Measurements from ENCODE around the gene TCF4.
A peak's percentile ranks its signal among the peaks of the same experiment; 100 is the strongest.

Gene TCF4

DNA sequence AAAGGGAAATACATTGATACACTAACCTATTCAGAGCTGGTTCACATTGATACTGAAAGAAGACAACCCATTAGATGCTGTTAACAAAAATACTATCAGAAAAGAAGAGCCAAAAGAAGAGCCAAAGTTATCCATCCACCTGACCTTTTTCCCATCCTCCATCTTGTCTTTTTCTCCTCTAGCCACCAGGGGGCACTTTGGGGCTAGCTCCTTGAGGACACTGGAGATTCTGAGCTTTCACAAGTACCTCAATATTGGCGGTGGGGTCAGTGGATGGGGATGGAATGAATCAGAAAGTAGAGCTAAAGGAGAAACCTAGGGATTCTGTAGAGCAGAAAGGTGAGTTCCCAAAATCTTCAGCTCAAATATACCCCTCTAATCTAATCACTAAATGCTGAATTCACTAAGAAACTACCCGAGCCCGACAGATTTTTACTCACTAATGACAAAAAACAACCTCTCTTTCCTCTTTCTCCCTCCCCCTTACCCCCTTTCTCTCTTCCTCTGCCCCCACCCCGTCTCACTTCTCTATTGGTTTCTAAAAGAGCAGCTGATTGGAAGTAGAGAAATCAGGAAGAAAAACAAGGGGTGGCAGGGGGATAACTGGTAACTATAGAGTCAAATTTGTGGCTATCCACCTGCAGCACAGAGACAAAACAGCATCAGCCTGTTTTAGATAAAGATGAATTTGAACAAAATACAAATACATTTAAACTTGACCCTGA, 203.3 kb downstream of the TCF4 start:
- no peak for DNase-seq (ENCODE audit: low spot score)

- DNase-seq (ENCODE audit: low spot score) = no peak
These were observed 203.9 kb downstream of the TCF4 start for GRCh38 chr18:55384115-55384514.

- DNase-seq (ENCODE audit: low spot score) = no peak
These were observed 205.7 kb downstream of the TCF4 start for GRCh38 chr18:55382277-55382805.

- no peak for DNase-seq (ENCODE audit: low spot score)
These were observed 206.7 kb downstream of the TCF4 start for GRCh38 chr18:55381277-55381676.

GRCh38 chr18:55380589-55380988, 207.4 kb downstream of the TCF4 start:
- no peak for DNase-seq (ENCODE audit: low spot score)

GRCh38 chr18:55376387-55376786, 211.6 kb downstream of the TCF4 start:
- DNase-seq (ENCODE audit: low spot score) = no peak

GRCh38 chr18:55375930-55376329, 212.1 kb downstream of the TCF4 start:
- DNase-seq (ENCODE audit: low spot score) = no peak

- DNase-seq (ENCODE audit: low spot score) = no peak
These were observed 213.3 kb downstream of the TCF4 start for GRCh38 chr18:55374741-55375140.

- no peak for DNase-seq (ENCODE audit: low spot score)
These were observed 215.8 kb downstream of the TCF4 start for GRCh38 chr18:55372209-55372608.

GRCh38 chr18:55370936-55371335, 217.1 kb downstream of the TCF4 start:
- DNase-seq (ENCODE audit: low spot score) = no peak

GRCh38 chr18:55369346-55369745, 218.6 kb downstream of the TCF4 start:
- DNase-seq (ENCODE audit: low spot score) = no peak

- no peak for DNase-seq (ENCODE audit: low spot score)
These were observed 222.7 kb downstream of the TCF4 start for GRCh38 chr18:55365342-55365741.

DNA sequence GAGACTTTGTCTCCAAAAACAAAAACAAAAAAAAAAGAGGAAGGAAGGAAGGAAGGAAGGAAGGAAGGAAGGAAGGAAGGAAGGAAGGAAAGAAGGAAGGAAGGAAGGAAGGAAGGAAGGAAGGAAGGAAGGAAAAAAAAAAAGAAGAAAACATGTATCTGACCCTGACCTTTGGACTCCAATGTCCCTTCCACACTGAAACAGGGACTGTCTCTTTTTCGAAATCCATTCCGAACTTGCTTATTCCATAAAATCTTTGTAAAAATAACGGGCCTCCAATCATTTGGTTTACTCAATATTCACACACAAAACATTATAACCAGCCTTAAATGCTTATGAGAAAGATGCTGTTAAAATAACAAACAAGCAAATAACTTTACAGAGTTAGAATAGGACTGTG, 225.7 kb downstream of the TCF4 start:
- DNase-seq (ENCODE audit: low spot score) = no peak

DNA sequence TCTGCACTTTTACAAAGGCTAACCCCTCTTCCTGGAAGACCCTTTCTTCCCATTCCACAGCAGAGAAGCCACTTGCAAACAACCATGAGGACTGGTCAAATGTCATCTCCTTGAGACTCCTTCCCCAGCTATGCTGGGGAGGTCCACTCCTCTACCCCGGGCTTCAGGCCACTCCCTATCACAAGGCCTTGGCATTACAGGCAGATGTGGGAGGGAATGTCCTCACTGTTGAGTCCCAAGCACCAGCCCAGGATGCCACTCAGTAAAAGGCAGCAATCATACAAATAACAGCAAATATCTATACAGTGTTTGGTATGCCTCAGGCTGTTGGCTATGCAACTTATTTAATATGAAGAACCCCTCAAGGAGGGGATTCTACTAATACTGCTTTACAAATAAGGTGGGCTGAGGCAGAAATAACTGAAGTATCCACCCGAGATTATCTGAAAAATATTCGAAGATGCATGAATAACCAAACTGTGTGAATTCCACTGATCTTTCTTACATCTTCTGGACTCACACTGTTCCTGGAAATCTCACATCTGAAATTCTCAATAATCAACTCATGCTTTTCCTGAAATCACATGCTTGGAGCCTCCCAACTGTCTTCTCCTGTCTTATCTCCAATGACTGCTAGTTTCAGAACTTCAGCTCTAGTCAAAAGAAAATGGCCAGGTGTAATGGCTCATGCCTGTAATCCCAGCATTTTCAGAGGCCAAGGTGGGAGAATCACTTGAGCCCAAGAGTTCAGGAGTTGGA, 226.3 kb downstream of the TCF4 start:
- DNase-seq (ENCODE audit: low spot score) = no peak

DNA sequence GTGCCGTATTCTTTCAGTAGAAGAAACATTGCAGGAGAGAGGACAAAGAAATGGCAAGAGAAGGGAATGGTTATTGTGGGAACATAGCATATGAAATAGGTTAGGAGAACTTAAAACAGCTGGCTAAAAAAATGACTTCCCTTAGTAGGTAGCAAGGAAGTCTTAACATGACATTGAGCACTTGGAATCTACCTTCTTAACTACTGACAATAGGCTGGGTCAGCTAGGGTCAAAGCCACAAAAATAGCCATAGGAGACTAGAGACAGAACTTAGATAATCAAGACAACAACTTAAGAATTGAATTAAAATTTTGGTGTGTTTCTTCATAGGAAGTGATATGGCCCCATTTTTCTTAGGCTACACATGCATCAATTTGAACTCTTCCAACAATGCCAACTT, 227.9 kb downstream of the TCF4 start:
- no peak for DNase-seq (ENCODE audit: low spot score)

GRCh38 chr18:55356815-55357214, 231.2 kb downstream of the TCF4 start:
- DNase-seq (ENCODE audit: low spot score) = no peak

- DNase-seq (ENCODE audit: low spot score) = no peak
These were observed 232.8 kb downstream of the TCF4 start for GRCh38 chr18:55355223-55355622.

GRCh38 chr18:55354795-55355194, 233.2 kb downstream of the TCF4 start:
- no peak for DNase-seq (ENCODE audit: low spot score)

DNA sequence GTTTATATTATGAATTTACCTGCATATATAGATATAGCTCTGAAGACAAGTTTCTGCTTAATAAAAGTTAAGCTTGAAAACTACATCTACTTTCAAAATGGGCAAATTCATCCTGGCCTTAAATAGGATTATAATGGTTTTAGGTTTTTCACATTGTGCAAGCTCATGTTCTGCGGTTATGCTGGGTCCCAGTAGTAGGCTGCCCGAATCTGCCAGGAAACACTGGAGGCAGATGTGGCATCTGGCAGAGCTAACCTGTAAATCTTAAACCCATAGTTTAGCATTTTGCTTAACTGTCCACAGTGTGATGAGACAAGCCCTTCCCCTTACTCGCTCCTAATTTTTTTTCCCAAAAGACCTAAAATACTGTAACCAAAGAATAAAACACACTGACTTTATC, 234.2 kb downstream of the TCF4 start:
- DNase-seq (ENCODE audit: low spot score) = no peak

DNA sequence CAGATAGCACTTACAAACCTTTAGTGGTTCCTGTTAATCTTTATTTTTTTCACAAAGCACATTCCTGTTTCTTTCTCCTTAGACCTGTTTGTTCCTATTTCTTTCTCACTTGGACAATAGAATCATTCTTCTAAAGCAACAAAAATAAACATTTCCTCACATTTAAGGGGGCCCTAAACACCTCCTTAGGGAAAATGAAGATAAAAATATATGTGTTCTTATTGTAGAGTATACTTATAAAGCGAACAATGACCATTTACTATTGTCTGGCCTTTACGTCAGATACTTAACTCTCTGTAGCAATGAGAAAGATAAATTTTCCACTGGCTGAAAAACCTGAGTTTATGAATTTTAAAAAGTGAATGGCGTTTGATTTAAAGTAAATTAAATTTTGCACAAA, 234.6 kb downstream of the TCF4 start:
- DNase-seq (ENCODE audit: low spot score) = no peak

GRCh38 chr18:55351980-55352714, 235.8 kb downstream of the TCF4 start:
- DNase-seq (ENCODE audit: low spot score) = peak; percentile 78

DNA sequence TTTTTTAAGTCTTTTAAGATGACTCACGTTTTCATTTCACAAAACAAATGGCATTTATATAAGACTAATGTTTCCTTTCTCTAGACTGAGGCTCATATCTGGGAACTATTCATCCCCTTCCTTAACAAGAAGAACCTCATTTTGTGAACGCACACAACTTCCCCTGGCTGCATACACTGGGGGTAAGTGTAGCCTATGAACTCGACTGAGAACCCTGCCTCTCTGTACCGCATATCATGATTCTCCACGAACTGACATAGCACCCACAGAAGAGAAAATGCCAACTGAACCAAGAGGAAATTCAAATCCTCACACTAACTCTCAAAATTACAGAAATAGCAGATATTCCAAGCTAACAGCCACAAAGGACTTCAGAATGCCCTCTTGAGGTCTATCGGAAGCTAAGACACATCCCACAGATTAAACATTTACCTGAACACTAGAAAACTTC, 236.7 kb downstream of the TCF4 start:
- DNase-seq (ENCODE audit: low spot score) = no peak

- DNase-seq (ENCODE audit: low spot score) = no peak
These were observed 238.3 kb downstream of the TCF4 start for GRCh38 chr18:55349685-55350084.
